Measurements from ENCODE around the gene GBE1. TPM values are rescaled to one million over a fixed set of nuclear protein-coding genes. Genes with fewer than 3 reads are reported as not detected.

The GBE1 gene
- total and polyA plus RNA-seq, 9 of the 15 experiments (the other 6 are each of a cell fraction or from before 2014, with no cell fraction given): 7.9 to 25.6 (median 13.1) TPM

GRCh38 chr3:81743096-81744025 is 18.1 kb downstream of the GBE1 start (continued):
- TF ChIP-seq ZBTB33 (CRISPR knock-in tag; IDR thresholded peaks at IDR 0.05) (no peak), ZNF583 (CRISPR knock-in tag; IDR thresholded peaks at IDR 0.05) (no peak), POLR2AphosphoS2 (IDR thresholded peaks at IDR 0.05; ENCODE audit: low read length) (no peak), THAP7 (CRISPR knock-in tag; IDR thresholded peaks at IDR 0.05) (no peak), EP400 (IDR thresholded peaks at IDR 0.05) (0 out of 2 replicates have a peak, but pooled peaks have one; percentile 13), KLF13 (tag; IDR thresholded peaks at IDR 0.05; ENCODE audit: borderline replicate concordance, low read depth) (no peak), ZNF740 (CRISPR knock-in tag; IDR thresholded peaks at IDR 0.05) (no peak), ZNF740 (tag; IDR thresholded peaks at IDR 0.05) (no peak), NCOA2 (IDR thresholded peaks at IDR 0.05; ENCODE audit: partially characterized antibody in 2 of 2) (peak; percentile 22 to 43), ZC3H4 (CRISPR knock-in tag; IDR thresholded peaks at IDR 0.05; ENCODE audit: borderline replicate concordance) (no peak), HDGF (IDR thresholded peaks at IDR 0.05) (no peak), TSC22D4 (tag; IDR thresholded peaks at IDR 0.05) (no peak), MAFG (tag; conservative IDR thresholded peaks at IDR 0.05) (peak; percentile 96), VEZF1 (CRISPR knock-in tag; IDR thresholded peaks at IDR 0.05) (peak; percentile 64; the same call in 1 of the 2 replicates), PURB (CRISPR knock-in tag; IDR thresholded peaks at IDR 0.05; ENCODE audit: low read depth) (no peak), ZNF24 (IDR thresholded peaks at IDR 0.05) (peak; percentile 27; the same call in 1 of the 2 replicates), XRCC3 (IDR thresholded peaks at IDR 0.05) (no peak), NFE2 (IDR thresholded peaks at IDR 0.05; ENCODE audit: low read depth) (peak; percentile 96), CEBPB (tag; IDR thresholded peaks at IDR 0.05) (peak; percentile 41), DPF2 (IDR thresholded peaks at IDR 0.05) (peak; percentile 95)
